Gastroesophageal sphincter (tissue), 3 donors: ENCODE data around the gene STIMATE.

Experiments
- POLR2A ChIP-seq, 2 donors: fragments of 450-650 bp; IDR thresholded peaks; one replicate each; pipeline ENCODE4 v1.6.1; 2017; ENCODE audit warnings: antibody characterized with exemption in 2 of 2, mild to moderate bottlenecking in 2 of 2, moderate library complexity in 1 of 2
- TF ChIP-seq, protein P1 (sequence below), 4 experiments: fragments of 200-600 bp in 2 of 4; fragments of 450-650 bp in 2 of 4; sonication (generic) in 1 of 4; IDR thresholded peaks; one replicate each; pipeline ENCODE4 v1.5.1; 2017 to 2019; ENCODE audit warnings: antibody characterized with exemption in 4 of 4, mild to moderate bottlenecking in 2 of 4, moderate library complexity in 2 of 4

DNA sequence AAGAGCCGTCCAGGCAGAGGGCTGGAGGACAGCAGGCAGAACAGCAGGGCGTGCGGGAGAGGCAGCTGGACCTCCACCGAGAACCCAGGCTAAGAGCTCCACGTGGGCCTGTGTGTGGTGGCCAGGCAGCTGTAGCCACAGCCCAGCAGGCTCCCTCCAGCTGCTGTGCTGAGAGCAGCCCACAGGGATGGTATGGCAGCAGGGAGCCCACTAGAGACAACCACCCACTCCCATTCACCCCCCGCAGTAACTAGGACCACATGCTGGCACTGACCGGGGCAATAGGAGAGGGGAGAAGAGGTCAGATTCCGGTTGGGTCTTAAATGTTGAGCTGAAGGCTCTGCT is 37.0 kb downstream of the STIMATE start:
- TF ChIP-seq, protein P1, sequence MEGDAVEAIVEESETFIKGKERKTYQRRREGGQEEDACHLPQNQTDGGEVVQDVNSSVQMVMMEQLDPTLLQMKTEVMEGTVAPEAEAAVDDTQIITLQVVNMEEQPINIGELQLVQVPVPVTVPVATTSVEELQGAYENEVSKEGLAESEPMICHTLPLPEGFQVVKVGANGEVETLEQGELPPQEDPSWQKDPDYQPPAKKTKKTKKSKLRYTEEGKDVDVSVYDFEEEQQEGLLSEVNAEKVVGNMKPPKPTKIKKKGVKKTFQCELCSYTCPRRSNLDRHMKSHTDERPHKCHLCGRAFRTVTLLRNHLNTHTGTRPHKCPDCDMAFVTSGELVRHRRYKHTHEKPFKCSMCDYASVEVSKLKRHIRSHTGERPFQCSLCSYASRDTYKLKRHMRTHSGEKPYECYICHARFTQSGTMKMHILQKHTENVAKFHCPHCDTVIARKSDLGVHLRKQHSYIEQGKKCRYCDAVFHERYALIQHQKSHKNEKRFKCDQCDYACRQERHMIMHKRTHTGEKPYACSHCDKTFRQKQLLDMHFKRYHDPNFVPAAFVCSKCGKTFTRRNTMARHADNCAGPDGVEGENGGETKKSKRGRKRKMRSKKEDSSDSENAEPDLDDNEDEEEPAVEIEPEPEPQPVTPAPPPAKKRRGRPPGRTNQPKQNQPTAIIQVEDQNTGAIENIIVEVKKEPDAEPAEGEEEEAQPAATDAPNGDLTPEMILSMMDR (IDR thresholded peaks at IDR 0.05) = no peak
- TF ChIP-seq POLR2A (IDR thresholded peaks at IDR 0.05) = no peak
